Transverse colon (tissue), 3 donors: ENCODE results near the gene TBX5.

Experiments
- EP300 ChIP-seq: sonication (generic); formaldehyde crosslinking; IDR thresholded peaks from one replicate; pipeline ENCODE4 v1.6.1; 2017; ENCODE audit warnings: antibody characterized with exemption, low read depth
- TF ChIP-seq, protein P1 (sequence below), 5 experiments: fragments of 200-600 bp in 3 of 5; fragments of 450-650 bp in 2 of 5; sonication (generic) in 3 of 5; IDR thresholded peaks; 1 replicate in 2 of 5; 2 replicates in 3 of 5; pipeline ENCODE4 v1.5.1; 2016 to 2017; ENCODE audit warnings: antibody characterized with exemption in 5 of 5, inconsistent platforms in 3 of 5, mild to moderate bottlenecking in 2 of 5, moderate library complexity in 1 of 5

DNA sequence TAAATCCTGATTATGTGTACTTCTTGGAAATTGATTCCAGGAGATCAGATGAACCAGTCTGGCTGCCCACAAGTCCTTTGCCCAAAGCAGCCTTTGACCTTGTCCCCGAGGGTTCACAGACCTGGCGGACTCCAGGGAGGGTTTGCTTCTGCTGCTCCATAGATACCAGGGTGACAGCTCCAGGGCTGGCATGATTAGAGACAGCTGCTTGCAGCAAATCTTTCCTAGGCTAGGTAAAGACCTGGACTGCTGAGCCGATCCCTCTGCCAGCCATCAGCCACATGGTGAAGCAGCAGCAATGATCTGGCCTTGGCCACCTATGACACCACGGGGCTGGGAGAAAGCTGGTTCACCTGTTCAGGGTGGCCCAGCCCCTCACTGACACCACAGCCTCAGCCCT, 10.1 kb upstream of the TBX5 start:
- TF ChIP-seq, protein P1, sequence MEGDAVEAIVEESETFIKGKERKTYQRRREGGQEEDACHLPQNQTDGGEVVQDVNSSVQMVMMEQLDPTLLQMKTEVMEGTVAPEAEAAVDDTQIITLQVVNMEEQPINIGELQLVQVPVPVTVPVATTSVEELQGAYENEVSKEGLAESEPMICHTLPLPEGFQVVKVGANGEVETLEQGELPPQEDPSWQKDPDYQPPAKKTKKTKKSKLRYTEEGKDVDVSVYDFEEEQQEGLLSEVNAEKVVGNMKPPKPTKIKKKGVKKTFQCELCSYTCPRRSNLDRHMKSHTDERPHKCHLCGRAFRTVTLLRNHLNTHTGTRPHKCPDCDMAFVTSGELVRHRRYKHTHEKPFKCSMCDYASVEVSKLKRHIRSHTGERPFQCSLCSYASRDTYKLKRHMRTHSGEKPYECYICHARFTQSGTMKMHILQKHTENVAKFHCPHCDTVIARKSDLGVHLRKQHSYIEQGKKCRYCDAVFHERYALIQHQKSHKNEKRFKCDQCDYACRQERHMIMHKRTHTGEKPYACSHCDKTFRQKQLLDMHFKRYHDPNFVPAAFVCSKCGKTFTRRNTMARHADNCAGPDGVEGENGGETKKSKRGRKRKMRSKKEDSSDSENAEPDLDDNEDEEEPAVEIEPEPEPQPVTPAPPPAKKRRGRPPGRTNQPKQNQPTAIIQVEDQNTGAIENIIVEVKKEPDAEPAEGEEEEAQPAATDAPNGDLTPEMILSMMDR (IDR thresholded peaks at IDR 0.05), result no peak
- no peak for TF ChIP-seq EP300
